Activated CD4-positive, alpha-beta T cell treated with anti-CD3 and anti-CD28 coated beads, Interleukin-2, amount 50 U/mL, for 24 hours (primary cell): ENCODE data around the gene FRMPD4.
"Not testable (repeated sequence)": the region's sequence is repeated elsewhere in the genome, so short reads cannot be mapped to it uniquely, and the experiment has no call there.

Experiments
- DNase-seq, 2 donors: peaks; one replicate each; pipeline ENCODE4 v3.0.0-alpha.2; 2020; ENCODE audit warnings: low read depth in 1 of 2, low spot score in 1 of 2

Gene FRMPD4

GRCh38 chrX:12138361-12139313 lies at the start of gene FRMPD4:
Gene FRMPD4 (plus strand): TSS chrX:12138473. CDS start chrX:12138972, 499 bp downstream.
- no peak for DNase-seq

- DNase-seq, result no peak
Observed at GRCh38 chrX:12089740-12090139, 48.5 kb upstream of the FRMPD4 start.

GRCh38 chrX:12113321-12113720 lies 25.0 kb upstream of the FRMPD4 start:
- DNase-seq, result no peak

DNA sequence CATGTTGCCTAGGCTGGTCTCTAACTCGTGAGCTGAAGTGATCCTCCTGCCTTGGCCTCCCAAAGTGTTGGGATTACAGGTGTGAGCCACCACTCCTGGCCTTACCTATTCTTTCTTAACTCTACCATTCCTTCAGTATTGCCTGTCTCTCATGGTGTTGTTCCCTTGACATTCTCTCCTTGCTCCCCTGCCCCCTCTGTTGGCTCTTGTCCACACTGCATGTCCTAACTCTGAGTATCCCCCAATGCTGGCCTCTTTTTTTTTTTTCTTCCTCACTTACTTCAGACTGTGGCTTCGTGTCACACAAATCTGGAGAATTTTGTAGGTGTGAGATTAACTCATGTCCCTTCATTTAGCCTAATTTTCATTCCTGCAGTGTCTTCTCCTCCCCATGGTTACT lies 22.9 kb upstream of the FRMPD4 start:
- no peak for DNase-seq

GRCh38 chrX:12118134-12118533 lies 20.1 kb upstream of the FRMPD4 start:
- no peak for DNase-seq

- DNase-seq, result no peak
Observed at GRCh38 chrX:12128017-12128416, 10.3 kb upstream of the FRMPD4 start.

DNA sequence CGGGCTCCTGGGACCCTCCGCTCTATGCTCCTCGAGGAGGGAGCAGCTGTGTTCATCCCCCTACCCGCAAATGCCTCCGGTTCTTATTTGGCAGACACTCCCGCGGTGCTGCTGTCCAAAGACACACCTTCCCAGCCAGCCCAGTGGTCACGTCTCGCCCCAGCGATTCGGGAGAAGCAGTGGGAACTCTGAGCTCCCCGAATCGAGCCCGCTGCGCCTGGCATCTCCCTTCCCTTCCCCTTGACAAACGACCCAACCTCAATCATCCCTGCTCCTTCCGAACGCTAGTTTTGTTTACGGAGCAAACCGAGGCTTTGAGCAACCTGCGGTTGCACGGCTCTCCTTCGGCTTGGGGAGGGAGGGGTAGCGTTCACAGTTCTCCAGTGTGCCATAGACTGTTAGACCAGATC lies 317 bp upstream of the FRMPD4 start:
- no peak for DNase-seq

DNA sequence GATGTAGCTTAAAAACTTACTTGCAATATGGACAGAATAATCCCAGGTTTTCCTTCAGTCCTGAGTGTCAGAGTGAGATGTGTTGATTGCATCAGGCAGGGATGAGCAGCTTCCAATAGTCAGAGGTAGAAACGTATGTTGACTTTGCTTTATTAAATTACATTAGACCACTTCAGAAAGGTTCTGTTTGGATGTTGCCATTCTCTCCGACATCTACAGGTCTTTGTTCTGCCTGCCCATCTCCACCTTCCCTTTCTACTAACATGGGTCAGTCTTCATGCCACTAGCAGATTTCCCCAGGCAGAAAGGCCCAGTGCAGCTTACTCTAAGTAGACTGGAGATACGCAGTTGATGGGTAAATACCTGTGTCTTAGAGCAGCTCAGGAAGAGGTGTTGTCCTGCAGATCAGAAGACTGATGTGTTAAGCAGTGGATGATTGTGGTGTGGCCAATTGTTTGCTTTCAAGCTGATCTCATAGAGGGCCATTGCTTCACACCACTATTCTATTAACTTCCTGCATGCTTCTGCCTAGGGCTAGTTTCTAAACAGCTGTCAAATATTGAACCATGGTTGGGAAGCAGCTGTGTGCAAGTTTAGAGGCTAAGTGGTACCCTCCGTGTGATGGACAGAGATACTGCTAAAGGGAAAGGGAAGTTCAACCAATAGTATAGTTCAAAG lies 1.8 kb downstream of the FRMPD4 start:
- DNase-seq, result no peak

DNA sequence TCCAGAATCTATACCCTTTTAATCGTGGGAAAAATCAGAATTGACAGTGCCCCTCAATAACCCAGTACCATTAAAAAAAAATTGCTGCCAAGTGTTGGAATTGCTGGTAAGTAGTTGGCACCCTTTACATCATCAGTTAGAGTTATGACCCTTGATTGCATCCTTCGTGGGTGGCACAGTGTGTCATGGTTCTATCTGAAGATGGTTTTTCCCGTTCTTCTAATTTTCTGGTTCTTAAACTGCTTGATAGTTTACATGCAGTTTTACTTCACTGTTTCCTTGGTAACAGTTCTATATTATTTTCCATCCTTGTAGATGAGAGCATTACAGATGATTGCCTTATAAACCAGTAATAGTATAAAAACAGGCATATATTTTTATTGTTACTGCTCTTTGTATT lies 3.2 kb downstream of the FRMPD4 start:
- no peak for DNase-seq

- DNase-seq, result no peak
Observed at GRCh38 chrX:12142661-12143060, 4.4 kb downstream of the FRMPD4 start.

GRCh38 chrX:12145402-12145801 lies 7.1 kb downstream of the FRMPD4 start:
- DNase-seq, result no peak

DNA sequence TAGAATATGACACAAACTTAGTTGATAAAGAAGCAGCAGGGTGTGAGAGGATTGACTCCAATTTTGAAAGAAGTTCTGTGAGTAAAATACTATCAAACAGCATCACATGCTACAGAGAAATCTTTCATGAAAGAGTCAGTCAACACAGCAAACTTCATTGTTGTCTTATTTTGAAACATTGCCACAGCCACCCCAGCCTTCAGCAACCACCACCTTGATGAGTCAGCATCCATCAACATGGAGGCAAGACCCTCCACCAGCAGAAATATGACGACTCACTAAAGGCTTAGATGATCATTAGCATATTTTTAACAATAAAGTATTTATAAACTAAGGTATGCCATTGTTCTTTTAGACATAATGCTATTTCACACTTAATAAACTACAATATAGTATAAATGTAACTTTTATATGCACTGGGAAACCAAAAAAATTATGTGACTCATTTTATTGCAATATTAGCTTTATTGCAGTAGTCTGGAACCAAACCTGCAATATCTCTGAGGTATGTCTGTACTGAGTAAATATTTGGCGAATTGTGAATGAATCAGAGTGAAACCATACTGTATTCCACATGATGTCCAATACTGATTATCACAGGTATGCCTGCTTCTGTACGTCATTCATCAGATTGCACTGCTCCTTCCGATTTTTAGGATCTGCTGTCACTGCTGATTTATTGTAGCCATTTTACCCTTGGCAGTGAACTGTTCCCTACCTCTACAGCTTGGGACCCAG lies 11.6 kb downstream of the FRMPD4 start:
- no peak for DNase-seq

GRCh38 chrX:12153317-12153716 lies 15.0 kb downstream of the FRMPD4 start:
- no peak for DNase-seq

DNA sequence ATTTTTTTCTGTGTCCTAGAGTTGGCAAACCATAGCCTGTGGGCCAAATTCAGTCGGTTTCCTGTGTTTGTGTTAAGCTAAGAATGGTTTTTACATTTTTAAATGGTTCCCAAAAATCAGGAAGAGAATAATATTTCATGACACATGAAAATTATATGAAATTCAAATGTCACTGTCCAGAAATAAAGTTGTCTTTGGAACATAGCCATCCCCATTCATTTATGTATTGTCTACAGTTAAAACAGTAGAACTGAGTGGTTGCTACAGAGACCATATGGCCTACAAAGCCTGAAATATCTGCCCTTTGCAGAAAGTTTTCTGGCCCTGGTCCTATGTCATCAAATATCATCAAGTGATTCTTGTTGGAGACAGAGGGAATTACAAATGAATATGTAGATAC lies 15.5 kb downstream of the FRMPD4 start:
- DNase-seq, result no peak

DNA sequence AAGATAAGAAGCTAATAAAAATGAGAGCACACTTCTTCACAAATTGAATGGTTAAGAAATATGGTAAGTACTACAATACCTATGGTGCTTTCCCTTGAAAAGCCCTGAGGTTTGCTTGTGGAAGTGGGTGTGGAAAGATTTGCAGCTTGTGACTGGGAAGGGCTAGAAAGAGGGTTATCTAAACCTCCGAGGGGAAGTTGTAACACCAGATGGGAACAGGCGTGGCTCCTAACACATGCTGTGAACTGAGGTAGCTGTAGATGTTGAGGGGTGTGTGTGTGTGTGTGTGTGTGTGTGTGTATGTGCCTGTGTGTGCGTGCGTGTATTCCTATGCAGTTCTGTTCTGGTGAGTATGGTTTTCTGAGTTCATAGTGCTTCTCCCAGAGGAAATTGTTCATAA lies 21.5 kb downstream of the FRMPD4 start:
- no peak for DNase-seq

DNA sequence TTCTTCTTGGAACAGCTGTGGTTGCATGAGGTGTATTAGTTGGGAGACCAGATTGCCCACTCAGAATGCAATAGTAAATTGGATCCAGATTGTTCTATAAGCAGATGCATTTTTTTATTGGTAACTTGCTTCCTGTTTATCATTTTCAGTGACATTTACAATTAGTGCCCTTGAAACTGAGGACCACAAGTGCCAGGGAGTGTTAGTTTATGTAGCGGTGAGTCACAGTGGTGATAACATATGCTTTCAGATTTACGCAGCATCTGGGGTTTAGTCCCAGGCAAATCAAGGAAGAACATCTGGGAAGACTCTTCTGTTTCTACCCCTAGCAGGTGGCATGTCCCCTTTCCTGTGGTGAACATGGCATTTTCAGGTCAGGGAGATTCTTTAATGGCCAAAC lies 24.1 kb downstream of the FRMPD4 start:
- no peak for DNase-seq

DNA sequence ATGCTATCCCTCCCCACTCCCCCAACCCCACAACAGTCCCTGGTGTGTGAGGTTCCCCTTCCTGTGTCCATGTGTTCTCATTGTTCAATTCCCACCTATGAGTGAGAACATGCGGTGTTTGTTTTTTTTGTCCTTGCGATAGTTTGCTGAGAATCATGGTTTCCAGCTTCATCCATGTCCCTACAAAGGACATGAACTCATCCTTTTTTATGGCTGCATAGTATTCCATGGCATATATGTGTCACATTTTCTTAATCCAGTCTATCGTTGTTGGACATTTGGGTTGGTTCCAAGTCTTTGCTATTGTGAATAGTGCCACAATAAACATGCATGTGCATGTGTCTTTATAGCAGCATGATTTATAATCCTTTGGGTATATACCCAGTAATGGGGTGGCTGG lies 25.9 kb downstream of the FRMPD4 start:
- not testable (repeated sequence) for DNase-seq

GRCh38 chrX:12170755-12171154 lies 32.5 kb downstream of the FRMPD4 start:
- DNase-seq, result no peak

DNA sequence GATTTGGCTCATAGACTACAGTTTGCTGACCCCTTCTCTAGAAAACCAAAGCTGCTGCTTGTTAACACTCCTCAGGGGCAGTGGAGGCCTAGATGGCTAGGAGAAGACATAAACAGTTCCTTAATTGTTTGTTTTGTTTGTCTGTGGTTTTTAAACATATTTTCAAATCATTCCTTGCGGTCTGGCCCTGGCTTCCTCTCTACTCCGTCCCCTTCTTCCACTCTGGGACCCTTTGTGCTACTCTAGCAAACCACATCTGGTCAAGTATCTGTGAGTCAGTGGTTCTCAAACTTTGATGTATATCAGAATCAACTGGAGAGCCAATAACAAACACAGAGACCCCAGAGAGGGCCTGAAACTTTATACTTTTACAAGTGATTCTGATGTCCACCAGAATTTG lies 36.1 kb downstream of the FRMPD4 start:
- no peak for DNase-seq

GRCh38 chrX:12197030-12197429 lies 58.8 kb downstream of the FRMPD4 start:
- no peak for DNase-seq

GRCh38 chrX:12206413-12206812 lies 68.1 kb downstream of the FRMPD4 start:
- no peak for DNase-seq
